ENCODE measurements around the gene EXOC1.
A peak's percentile ranks its signal among the peaks of the same experiment; 100 is the strongest.

The EXOC1 gene

GRCh38 chr4:55854129-55854528, 681 bp downstream of the EXOC1 start:
- no peak for FAIRE-seq

DNA sequence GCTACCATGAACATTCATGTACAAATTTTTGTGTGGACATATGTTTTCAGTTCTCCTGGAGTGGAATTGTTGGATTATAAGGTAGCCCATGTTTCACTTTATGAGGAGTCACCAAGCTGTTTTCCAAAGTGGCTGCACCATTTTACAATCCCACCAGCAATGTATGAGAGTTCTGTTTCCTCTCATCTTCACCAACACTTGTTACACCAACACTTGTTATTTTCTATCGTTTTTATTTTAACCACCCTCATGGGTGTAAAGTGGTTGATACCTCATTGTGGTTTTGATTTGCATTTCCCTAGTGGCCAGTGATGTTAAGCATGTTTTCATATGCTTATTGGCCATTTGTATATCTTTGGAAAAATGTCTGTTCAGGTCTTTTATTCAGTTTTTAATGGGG, 4.1 kb downstream of the EXOC1 start:
- no peak for FAIRE-seq

- FAIRE-seq = peak; percentile 57
Measured at GRCh38 chr4:55859711-55860110, 6.3 kb downstream of the EXOC1 start.

DNA sequence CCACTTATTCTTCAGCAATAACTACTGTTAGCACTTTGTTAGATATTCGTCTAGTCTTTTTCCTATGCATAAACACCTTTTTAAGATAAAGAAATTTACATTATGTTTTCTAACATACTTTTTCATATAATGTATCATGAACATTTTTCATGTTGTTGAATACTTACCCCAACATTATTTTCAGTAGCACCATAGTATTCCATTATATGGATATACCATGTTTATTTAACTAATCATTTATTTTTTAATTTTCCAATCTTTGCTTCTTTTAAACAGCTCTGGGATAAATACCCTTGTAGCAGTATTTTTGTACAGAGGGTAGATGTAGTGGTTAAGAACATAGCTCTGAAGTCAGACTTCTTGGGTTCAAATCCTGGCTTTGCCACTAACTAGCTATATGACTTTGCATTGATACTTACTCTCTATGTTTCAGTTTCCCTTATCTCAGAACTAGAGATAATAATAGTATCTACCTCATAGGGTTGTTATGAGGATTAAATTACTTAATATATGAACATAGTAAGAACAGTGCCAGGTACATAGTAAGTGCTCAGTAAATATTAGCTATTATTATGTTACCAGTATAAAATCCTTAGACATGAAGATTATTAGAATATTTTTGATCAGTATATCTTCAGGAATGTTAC, 11.3 kb downstream of the EXOC1 start:
- no peak for FAIRE-seq

- no peak for FAIRE-seq
Measured at GRCh38 chr4:55865228-55865806, 11.9 kb downstream of the EXOC1 start.

- FAIRE-seq = no peak
Measured at GRCh38 chr4:55866290-55866907, 13.0 kb downstream of the EXOC1 start.

DNA sequence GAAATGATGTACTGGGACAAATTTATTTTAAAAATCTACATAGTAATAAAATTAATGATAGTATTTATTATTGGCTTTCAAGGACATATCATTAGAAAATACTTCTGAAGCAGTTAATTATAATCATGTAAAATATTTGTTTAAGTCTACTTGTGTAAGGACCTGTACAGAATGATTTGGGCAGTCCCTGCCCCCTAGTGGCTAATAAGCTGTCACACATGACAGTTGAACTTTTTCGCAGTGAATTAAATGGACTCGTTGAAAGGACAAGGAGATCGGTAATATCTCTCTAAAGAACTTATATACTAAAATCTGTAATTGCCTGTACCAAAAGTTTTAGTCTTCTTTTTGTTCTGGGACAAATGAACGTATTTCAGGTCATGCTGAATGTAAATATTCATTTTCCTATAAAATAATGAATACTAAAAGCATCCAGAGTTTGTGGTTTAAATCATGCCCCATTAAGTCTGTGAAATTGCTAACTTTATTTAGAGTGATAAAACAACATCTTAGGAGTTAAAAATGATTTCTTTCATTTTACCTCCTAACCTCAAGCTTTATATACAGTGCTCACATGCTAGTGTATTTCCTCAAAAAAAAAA, 13.6 kb downstream of the EXOC1 start:
- FAIRE-seq = peak; percentile 82

DNA sequence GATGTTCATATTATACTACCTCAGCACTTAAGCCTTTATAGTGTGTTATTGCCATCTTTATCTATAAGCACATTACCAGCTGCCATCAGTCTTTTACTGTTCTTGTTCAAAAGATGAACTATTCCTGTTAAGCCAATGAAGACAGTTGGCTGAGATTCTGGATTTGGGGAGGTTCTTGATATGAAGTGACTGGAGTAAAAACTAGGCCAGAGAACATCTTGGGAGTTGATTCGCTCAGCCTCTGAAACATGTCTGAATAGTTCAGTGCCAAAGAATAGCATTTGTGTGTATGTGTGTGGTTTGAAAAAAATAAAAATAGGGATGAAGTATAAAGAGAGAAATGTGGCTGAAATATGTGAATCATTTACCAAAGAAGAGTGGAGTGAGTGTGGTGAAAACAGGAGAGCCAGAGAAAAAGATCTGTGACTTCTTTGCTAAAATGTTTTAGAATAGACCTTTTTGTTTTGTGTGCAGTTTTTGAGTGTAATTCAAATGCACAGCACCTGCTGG, 15.2 kb downstream of the EXOC1 start:
- no peak for FAIRE-seq

- FAIRE-seq = no peak
Measured at GRCh38 chr4:55871299-55871800, 17.9 kb downstream of the EXOC1 start.

- no peak for FAIRE-seq
Measured at GRCh38 chr4:55874831-55875230, 21.4 kb downstream of the EXOC1 start.

DNA sequence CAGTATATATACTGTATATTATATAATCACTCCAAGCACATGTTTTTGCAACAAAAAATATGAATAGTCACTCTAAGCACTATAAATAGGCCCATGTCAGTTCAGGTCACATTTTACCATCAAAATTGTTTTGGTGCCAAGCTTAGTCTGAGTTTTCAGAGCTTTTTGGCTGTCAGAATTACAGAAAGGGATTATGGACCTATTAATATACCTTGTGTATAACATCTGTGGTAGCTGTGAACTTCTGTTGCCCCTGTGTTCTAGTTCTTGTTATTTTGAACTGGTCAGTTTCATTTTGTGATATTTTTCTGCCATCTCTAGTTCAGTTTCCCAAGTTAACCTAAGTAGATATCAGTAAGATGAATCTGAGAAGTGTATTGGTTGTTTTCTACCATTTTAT, 22.9 kb downstream of the EXOC1 start:
- no peak for FAIRE-seq

DNA sequence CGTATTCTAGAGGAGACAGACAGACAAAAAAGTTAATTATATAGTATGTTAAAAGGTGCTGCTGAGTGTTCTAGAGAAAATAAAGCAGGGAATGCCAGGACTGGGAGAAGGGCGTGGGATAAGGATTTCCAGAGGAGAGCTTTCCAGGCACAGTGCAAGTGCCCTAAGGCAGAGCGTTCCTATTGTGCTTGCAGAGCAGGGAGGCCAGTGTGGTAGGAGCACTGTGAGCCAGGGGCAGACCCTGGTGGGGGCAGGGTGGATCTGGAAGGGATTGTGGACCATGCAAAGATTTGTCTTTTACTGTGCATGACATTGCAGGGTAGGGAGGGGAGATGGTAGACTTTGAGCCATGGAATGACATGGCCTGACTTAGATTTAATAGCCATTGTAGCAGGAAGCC, 25.8 kb downstream of the EXOC1 start:
- no peak for FAIRE-seq

DNA sequence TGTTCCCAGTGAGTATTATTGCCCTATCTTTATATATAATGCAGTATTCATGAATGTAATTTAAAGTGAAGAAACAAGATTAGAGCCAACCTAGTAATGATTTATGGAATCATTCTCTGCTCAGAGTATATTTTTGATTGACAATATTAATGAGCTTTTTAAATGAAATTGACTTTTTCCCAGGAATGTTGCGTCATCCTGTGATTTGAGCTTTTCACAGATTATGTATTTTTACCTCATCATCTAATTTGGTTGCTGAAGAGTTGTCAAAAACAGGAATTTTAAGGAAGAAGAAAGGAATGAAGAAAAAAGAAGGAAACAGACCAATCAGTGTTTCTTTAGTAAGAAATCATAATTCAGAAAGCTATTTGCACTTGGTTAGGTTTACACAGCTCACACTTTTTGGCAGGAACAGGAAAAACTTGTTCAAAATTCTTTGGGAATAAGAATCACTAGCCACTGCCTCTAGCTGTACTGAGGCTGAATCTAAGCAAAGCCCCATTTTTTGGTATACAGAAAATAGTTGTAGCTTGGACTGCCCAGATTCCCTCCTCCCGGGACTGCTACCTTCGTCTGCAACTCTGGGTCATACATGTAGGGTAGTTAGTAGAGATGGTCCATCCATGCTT, 27.3 kb downstream of the EXOC1 start:
- FAIRE-seq = no peak

- FAIRE-seq = no peak
Measured at GRCh38 chr4:55884093-55884850, 30.8 kb downstream of the EXOC1 start.

GRCh38 chr4:55884851-55885219, 31.4 kb downstream of the EXOC1 start:
- FAIRE-seq = no peak

DNA sequence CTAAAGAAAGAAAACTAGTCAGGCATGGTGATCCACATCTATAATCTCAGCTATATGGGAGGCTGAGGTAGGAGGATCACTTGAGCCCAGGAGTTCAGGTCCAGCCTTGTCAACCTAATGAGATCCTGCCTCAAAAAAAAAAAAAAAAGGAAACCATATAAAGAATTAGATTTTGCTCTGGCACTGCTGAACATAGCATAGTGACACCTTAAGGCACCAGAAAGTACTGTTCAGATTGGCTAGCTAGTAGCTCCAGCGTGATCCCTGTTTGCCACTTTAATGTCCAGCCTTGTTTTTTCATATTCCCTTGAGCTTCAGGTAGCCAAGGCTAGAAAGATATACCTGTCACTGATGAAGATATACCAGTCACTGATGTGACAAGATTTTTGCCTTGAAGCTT, 34.1 kb downstream of the EXOC1 start:
- no peak for FAIRE-seq

GRCh38 chr4:55892156-55892555, 38.7 kb downstream of the EXOC1 start:
- FAIRE-seq = no peak

DNA sequence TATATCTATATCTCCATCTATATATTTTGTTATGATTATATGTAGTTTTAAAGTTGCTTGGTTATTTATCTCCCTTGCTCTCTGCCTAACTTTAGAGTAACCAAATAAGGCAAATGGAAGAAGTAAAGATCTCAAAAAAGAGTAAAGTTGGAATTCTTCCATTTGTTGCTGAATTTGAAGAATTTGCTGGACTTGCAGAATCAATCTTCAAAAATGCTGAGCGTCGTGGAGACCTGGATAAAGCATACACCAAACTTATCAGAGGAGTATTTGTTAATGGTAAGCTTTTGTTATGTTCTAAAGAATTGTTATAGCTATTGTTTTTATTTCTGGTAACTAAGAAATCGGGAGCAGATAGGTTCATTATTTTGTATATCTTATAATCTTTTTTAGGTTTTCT, 43.2 kb downstream of the EXOC1 start:
- no peak for FAIRE-seq

DNA sequence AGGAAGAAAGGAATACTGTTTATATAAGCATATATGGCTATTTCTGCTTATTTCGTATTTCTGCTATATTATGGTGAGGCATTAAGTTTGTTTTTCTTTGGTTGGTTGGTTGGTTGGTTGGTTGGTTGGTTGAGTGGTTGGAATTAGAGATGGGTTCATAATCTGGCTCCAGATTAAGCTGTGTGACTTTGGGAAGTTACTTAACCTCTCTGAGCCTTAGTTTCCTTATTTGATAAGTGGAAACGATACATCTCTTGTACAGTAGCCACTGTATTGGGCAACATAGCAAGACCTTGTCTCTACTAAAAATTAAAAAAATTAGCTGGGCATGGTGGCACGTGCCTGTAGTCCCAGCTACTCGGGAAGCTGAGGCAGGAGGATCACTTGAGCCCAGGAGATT, 49.2 kb downstream of the EXOC1 start:
- no peak for FAIRE-seq

GRCh38 chr4:55903577-55903976, 50.1 kb downstream of the EXOC1 start:
- FAIRE-seq = no peak

- FAIRE-seq = no peak
Measured at GRCh38 chr4:55904576-55904975, 51.1 kb downstream of the EXOC1 start.

GRCh38 chr4:55906323-55906722, 52.9 kb downstream of the EXOC1 start:
- no peak for FAIRE-seq

GRCh38 chr4:55906989-55907388, 53.5 kb downstream of the EXOC1 start:
- FAIRE-seq = no peak

Data from colon (tissue), 2 donors.